GM18526 (cell line): ENCODE measurements around the gene RABGAP1.

Experiments
- POLR2A ChIP-seq: IDR thresholded peaks from 3 replicates; pipeline ENCODE4 v1.6.1; 2011; ENCODE audit not compliant: insufficient read length; ENCODE audit errors: extremely low read depth

Gene RABGAP1

DNA sequence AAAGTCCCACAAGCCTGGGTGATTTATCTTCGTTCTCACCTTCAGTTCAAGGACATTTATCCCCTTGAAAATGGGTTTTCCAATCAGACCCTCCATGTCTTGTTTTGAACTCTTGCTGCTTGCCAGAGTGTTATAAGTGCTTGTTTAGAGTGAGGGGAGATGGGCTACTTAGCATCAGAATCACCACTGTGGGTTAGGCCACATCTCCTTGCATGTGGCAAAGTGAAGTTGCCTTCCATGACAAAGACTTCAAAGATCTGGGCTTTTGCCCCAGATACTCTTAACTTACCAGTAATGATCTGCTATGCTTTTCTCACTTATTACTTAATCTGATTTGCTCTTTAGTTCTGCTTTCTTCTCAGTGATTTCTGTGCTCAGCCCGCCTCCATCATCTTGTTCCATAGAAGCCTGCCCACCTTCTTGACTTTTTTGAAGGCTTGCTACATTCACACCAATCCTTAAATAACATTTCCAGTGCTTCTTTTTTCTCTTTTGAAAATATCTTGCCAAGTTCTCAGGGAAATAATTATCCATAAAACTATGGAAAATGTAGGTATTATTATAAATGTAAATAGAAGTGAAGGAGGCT, 131.7 kb downstream of the RABGAP1 start:
- no peak for TF ChIP-seq POLR2A

DNA sequence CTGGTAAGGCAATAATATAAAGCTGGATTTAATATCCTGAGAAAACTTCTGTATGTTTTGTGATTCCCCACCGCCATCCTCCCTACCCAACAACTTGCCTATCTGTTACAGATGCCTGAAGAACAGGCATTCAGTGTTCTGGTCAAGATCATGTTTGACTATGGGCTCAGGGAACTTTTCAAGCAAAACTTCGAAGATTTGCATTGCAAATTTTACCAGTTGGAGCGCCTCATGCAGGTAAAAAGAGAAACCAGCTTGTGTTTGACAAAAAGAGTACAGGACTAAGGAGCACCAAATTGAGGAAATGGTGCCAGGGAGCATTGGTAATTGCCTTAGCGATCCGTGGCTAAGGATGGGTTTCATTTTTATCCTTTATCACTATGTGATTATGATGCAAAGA, 132.6 kb downstream of the RABGAP1 start:
- no peak for TF ChIP-seq POLR2A

DNA sequence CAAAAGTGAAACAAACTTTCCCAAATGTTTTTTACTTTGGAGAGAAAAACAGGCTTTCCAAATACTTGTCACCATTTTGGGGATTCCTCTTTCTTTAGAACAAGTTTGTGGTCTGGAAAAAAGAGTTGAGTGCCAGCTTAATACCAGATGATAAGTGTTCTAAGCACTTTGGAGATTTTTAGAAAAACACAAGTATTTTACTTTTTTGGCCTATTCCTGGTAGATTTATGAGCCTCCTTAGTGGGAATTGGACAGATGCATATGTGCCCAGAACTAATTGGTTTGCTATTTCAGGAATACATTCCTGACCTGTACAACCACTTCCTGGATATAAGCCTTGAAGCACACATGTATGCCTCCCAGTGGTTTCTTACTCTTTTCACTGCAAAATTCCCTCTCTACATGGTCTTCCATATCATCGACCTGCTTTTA, 133.2 kb downstream of the RABGAP1 start:
- no peak for TF ChIP-seq POLR2A

DNA sequence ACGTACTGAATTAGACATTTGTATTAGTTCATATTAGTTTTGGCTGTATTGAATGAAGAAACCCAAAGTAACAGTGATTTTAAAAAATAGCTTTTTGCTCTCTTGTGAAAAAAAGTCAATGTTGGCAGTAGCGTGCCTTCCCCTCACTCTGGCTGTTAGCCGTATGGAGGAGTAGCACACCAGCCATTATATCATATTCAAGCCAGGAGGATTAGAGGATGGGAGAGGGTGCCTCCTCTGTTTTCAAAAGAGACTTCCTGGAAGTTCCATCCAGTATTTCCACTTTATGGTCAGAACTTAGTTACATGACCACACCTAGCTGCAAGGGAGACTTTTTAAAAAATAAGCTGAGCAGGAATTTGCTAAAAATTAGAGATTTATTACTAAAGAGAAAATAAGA, 133.8 kb downstream of the RABGAP1 start:
- TF ChIP-seq POLR2A = no peak

DNA sequence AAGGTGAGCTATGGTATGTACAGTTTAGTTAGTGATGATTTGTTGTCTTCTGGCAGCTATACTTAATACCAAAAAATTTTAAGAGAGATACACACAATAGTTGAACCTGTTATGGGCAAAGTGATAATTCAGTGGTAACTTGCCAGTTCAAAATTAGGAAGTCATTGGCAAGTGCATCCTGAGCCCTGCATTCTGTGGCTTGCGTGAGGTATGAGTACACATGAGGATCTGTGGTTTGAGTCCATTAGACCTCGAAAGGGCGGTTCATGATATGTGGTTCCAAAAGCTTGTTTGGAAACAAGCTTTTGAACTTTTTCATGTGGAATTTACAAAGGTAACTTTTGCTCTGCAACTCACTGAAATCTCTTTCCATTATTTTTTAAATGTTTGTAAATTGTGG, 139.6 kb downstream of the RABGAP1 start:
- no peak for TF ChIP-seq POLR2A

DNA sequence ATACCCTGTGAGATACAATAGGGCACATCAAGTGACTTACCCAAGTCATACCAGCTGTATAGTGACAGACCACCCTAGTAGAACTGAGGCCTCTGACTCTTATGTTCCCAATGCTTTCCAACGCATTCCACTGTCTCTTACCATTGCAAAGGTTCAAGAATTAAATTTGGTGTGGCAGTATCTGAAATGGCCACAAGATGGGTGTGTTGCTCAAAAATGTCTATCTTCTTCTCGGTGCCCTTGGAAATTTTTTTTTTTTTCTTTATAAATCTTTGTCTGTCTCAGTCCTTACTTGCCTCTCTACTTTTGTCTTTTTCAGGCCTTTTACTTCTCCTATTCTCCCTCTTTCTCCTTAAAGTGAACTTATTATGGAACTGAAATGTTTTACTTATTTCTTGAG, 141.0 kb downstream of the RABGAP1 start:
- TF ChIP-seq POLR2A = no peak

DNA sequence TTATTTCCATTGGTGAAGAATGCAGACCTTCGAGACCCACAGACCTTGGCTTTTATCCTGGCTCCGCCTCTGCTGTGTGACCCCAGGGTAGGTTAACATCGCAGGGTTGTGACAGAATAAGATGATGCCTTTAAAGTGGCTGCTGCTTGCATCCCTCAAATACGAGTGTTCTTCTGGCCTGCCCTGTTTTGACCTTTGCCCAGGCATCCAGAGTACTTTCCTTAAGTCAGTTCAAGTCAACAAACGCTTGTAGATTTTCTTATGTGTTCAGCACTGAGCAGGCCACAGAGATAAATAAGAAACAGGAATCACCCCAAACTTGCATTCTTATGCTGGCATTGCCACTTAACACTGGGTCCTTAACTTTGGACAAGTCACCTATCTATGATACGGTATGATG, 142.9 kb downstream of the RABGAP1 start:
- no peak for TF ChIP-seq POLR2A

DNA sequence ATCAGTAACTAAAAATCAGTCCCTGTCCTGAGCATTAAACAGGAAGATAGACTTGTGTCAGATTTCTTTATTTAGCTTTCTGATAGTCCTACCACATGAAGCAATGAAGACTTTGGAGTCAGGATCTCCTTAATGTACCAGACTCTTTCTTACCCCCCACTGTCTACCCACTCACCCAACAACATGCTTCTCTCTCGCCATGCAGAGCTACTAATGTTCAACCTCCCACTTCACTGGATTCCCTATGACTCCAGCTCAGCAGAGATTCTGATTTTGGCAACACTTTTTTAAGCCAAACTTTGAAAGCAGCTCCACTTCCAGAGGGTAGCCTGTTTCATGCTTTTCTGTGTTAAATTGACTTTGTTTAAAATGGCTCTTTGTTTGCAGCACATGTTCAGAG, 143.4 kb downstream of the RABGAP1 start:
- TF ChIP-seq POLR2A = no peak

DNA sequence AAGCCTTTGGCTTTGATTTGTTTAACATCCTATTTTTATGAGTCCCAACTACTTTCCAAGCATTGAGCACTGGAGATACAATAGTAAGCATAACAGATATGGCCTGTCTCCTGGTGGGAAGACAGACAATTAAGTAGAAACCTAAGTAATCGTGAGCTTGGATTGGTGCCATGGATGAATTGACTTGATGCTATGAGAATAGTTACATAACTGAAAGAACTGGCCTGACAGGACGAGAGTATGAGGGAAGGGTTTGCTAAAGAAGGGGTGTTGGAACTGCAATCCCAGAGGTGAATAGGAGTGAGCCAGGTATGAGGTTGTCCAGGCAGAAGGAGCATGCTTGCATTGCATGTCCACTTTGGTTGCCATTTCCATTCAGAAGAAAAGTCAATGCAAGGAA, 145.1 kb downstream of the RABGAP1 start:
- TF ChIP-seq POLR2A = no peak

DNA sequence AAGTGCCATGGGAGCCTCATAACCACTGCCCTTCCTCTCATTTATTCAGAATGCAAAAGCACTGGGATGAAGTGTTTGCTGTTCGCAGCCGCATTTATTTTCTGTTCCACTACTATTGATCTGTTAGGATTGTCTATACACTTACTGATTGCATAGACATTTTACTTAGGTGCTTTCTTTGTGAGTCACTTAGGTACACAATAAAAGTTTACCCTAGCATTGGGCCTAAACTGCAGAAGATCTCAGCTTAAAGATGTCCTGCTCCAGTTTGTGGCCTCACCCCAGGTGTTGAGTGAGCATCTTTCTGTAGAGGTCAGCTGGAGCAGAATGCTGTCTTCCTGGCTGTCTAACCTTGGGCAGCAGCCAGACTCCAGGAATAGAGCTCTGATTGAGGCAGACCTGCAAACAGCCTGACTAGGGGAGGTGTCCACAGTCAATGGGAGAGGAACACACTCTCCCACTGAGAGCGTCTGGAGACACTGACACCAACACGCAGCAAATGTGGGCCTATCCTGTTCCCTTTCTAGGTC, 146.6 kb downstream of the RABGAP1 start:
- no peak for TF ChIP-seq POLR2A

DNA sequence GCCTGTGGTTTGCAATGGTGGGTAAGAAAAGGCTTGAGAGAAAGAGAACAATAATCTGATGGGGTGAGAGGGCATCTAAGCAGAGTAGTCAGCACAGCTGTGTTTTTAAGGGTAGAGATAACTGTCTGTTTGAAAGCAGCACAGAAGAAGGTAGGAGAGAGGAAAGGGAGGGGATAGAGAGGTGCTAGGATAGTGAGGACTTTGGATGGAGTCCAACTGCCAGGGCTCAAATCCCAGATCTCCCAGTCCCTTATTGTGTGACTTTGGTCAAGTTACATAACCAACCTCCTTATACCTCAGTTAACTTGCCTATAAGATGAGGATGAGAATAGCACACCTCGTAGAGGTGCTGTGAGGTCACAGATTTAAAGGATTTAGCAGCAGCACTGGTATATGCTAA, 148.2 kb downstream of the RABGAP1 start:
- no peak for TF ChIP-seq POLR2A

DNA sequence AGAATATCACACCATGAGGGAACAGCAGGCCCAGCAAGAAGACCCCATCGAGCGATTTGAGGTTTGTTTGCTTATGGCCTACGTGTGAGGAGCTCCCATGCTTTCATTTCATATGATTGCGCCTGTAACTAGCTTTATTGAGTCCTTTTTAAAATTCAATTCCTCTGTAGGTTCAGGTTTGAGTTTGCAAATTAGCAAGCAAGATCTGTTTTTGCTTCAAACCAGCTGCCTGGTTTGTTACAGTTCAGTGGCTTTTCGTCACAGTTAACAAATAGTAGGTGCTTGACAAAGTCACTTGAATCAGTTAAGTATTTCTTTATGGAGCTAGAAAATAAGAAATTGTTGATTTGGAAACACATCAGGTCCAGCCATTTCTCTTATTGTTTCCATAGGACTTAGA, 149.0 kb downstream of the RABGAP1 start:
- TF ChIP-seq POLR2A = no peak

DNA sequence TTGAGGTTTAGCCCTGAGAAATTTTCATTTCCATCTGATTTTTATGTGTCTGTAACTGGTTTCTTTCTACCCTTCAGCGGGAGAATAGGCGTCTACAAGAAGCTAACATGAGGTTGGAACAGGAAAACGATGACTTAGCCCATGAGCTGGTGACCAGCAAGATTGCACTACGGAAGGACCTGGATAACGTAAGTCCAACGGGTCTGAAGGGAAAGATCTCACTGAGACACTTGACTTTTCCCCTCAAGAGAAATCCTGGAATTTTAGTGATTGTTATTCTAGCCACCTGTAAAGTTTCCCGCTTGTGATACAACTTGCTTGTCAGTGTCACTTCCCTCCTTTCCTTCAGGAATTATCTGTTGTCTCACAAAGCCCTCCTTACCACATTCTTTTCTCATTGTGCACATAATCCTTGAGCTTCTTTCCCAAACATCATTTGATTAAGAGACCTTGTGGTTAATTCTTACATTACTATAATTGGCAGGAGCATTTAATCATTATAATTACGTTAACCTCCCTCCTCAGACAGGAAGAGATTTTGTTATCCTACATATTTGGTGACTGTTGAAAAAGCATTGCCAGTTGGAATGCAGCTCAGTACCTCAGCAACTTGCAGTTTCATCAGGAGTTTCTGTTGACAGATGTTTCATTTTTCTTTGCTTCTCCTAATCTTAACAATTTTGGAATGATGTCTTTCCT, 149.5 kb downstream of the RABGAP1 start:
- TF ChIP-seq POLR2A = no peak

DNA sequence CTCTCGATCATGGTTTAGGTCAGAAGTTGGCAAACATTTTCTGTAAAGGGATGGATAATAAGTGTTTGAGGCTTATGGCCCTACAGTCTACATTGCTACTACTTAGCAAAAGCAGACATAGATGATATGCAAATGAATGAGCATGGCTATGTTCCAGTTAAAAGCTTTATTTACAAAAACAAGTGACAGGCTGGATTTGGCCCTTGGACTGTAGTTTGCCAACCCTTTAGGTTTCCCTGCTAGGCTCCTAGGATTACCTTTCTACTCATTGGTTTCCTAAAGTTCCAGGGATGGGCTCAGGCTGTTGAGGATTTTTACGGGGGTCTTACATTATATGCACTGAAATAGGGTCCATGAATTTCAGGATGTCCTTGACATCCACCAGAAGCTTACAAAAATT, 150.1 kb downstream of the RABGAP1 start:
- no peak for TF ChIP-seq POLR2A

DNA sequence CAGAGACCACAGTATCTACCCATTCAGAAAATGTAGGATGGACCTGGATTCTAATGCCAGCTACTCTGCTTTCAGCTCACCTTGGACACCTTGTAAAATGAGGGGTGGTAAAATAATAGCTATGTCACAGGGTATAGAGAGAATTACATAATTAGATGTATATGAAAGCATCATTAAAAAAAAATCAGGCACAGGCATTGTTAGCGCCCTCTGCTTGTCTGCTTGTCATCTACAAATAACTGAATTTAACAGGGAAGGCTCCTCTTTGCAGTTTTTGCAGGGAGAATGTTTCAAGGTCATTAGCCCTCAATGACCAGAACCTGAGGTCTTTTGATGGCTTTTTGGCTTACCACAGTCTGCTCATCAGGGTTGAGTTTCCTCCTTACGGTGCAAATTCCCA, 150.6 kb downstream of the RABGAP1 start:
- TF ChIP-seq POLR2A = no peak

DNA sequence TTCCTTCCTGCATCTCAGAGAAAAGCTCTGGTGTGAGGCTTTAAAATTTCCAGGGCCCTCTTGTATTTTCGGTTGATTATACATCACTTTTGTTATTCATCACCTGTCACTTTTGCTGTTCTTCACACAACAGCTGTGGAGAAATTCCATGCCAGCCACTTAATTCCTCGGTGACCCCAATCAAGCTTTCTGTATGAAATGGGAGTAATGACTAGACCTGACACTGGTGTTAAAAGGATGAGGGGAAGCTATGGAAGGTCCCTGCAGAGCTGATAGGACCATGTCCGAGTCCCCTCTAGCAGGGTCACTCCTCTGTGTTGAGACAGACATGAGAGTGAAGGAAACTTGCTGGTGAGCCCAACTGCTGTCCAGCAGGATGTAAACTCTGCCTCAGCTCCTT, 152.3 kb downstream of the RABGAP1 start:
- TF ChIP-seq POLR2A = no peak

DNA sequence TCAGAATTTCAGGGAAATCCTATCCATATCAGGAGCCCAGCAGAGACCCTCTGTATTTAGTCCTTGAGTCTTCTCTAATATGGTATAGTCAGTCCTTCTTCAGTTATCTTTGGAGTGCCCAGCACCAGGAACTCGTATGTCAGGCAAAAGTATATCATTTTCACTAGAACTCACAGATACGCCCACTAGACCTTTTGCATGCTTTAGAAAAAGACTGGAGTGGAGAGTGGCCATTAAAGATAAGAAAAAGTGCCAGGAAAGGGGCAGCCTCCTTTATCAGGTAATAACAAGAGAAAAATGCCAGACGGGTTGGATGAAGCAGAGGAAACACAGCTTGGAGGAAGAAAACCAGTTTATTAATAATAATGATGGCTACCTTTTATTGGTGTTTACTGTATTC, 156.2 kb downstream of the RABGAP1 start:
- TF ChIP-seq POLR2A = no peak
